GM19099 (cell line): ENCODE results near the gene CALML6.

Experiments
- POLR2A ChIP-seq: IDR thresholded peaks from 3 replicates; pipeline ENCODE4 v1.6.1; 2011; ENCODE audit warnings: low read depth; ENCODE audit not compliant: insufficient read length; ENCODE audit errors: extremely low read depth

Gene CALML6

GRCh38 chr1:1925437-1926345 lies 10.6 kb downstream of the CALML6 start:
- no peak for TF ChIP-seq POLR2A

DNA sequence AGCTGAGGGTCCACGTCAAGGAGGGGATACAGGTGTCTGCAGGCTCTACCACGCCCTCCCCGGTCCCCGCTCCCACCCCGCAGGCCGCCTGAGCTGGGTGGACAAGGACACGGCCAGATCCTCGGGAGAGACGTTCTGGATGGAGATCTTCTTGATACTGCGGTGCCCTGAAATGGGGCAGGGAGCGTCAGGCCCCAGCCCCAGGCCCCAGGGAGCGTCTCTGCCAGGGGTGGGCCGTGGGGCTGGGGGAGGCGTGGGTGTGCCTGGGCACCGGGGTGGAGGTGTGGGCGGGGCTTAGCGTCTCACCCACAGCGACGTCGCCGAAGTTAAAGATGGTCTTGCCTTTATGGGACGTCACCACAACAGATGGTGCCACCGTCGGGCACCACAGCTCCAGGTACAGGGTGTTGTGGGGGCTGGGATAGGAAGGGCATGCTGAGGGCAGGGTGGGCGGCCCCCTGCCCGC lies 11.3 kb downstream of the CALML6 start:
- no peak for TF ChIP-seq POLR2A

GRCh38 chr1:1926886-1927660 lies 12.0 kb downstream of the CALML6 start:
- TF ChIP-seq POLR2A, result no peak

DNA sequence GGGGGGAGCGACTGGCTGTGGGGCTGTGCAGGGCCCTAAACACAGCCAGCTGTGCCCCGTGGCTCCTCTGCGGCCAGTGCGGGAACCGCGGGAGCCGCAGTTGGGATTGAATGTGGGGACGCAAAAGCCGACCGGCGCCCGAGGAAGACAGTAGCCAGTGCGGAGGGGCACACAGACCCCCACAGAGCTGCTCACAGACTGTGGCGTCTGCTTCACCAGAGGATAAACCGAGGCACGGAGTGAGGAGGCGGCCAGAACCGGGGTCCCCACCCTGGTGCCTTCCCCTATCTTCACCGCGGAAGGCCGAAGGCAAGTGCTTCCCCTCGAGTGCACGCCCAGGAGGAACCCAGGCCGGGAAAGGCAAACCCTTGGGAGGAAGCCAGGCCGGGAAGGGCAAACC lies 12.7 kb downstream of the CALML6 start:
- no peak for TF ChIP-seq POLR2A

DNA sequence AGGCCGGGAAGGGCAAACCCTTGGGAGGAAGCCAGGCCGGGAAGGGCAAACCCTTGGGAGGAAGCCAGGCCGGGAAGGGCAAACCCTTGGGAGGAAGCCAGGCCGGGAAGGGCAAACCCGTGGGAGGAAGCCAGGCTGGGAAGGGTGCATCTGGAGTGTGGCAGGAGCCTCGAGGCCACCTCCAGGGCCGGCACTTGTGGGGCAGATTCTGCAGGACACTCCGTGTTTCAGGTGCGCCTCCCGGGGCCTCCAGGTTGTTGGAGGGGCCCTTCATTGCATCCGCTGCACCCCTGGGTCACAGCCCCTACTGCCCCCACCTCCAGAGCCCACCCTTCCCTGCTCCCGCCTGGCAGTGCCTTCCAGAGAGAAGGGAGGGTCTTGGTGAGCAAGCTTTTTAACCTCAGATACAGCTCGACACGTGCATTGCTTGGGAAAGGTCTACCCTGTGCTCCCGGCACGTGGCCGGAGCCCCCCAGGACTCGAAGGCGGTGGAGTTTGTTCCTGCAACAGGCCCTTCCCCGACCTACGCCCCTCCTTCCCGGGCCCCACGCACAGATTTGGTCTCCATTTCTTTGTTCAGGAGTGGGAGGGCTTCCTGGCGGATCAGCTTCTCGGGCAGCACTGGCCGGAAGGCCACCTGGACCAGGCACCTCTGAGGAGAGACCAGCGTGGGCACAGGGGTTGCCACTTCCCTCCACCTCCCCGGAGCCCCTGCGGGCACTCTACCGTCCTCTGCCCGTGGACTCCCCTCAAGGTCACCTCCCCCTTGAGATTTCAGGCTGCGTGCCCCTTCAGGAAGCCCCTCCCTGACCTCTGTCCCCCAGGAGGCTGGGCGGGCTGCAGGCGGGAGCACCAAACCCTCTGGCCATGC lies 13.4 kb downstream of the CALML6 start:
- no peak for TF ChIP-seq POLR2A

GRCh38 chr1:1929102-1929638 lies 14.1 kb downstream of the CALML6 start:
- no peak for TF ChIP-seq POLR2A

- TF ChIP-seq POLR2A, result no peak
Observed at GRCh38 chr1:1929639-1930545, 14.8 kb downstream of the CALML6 start.

GRCh38 chr1:1937061-1937460 lies 22.0 kb downstream of the CALML6 start:
- no peak for TF ChIP-seq POLR2A

DNA sequence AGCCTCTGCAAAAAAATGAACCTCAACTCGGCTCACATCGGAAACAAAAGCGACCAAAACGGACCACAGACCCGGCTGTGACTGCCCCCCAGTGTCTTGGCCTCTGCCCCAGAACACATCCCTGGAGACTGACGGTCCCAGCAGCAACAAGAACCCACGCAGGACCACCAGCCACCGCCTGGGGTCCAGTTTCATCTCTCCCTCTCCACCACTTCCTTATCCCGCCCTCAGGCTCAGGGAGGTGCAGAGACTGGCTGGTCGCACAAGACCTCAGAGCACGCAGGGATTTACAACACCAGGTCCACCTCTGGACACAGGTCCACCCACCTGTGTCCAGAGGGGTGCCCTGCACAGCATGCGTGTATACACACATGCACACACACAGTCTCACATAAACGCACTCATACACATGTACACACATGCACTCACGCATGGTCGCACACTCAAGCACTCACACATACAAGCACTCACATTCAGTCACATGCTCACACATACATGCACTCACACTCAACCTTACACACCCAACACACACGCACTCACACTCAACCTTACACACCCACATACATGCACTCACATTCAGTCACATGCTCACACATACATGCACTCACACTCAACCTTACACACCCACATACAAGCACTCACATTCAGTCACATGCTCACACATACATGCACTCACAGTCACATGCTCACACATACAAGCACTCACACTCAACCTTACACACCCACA lies 22.7 kb downstream of the CALML6 start:
- no peak for TF ChIP-seq POLR2A

GRCh38 chr1:1938276-1938573 lies 23.2 kb downstream of the CALML6 start:
- TF ChIP-seq POLR2A, result no peak

DNA sequence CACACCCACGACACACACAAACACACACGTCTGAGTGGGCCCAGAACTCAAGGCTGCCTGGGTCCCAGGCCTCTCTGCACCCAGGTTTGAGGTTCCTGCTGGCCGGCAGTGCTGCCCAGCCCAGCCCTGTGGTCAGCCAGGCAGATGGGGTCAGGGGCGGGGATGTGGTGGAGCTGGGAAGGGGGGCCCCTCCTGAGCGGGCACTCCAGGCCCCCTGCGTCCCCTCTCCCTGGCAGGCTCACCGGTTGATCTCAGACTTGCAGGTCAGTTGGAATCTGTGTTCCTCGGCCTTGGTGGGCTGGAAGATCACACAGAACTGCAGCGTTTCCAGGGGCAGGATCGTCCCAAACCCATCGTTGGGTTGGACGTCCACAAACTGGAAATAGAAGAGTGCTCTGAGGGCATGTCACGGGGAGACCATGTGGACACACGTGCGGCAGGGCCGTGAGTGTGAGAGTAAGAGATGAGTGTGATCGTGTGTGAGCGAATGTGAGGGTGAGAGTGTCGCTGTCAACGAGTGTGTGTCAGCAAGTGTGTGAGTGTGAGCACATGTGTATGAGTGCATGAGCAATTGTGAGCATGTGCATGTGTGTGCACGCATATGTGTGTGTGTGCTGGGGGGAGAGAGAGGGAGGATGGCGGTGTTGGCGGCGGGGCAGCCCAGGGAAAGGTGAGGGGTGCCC lies 23.7 kb downstream of the CALML6 start:
- TF ChIP-seq POLR2A, result no peak

DNA sequence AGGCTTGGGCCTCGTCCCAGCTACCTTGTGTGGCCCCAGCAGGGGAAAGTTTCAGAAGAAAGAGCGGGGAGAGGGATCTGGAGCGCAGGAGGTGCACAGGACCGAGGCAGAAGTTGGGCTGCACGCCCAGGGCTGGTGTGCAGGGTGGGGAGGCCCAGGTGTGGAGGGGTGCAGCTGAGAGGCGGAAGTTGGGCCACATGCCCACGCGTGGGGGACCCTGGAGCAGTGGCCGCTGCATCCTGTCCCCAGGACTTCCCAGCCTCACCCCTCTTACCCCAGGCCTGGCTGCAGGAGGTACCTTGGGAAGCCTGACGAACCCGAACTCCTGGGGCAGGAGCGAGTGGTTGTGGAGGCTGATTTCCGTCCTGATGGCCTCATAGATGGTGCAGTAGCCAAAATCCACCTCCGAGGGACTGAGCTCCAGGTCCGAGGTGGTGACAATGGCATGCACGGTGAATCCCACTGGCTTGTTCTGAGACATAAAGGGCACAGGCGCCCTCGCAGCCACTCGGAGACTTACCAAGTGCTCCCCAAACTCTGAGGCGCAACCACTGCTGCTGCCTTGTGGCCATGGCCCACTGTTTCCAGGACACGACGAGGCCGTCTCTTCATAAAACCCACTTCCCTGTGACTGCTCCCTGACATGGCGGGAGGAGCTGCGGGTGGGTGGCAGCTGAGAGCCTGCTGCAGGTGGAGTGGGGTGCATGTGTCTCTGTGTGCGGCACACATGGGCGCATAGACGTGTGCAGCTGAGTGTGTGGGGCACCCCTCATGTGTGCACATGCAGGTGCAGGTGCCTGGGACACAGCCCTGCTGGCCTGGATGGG lies 24.4 kb downstream of the CALML6 start:
- TF ChIP-seq POLR2A, result no peak
